T1000 (cell line): ENCODE results near the gene KAT5.
"Not testable (repeated sequence)": the region's sequence is repeated elsewhere in the genome, so short reads cannot be mapped to it uniquely, and the experiment has no call there.

Source experiments
- DNase-seq: peaks from one replicate; lab custom pipeline; 2025; ENCODE audit warnings: mixed read lengths; lab: John Stamatoyannopoulos, UW

The KAT5 gene

DNA sequence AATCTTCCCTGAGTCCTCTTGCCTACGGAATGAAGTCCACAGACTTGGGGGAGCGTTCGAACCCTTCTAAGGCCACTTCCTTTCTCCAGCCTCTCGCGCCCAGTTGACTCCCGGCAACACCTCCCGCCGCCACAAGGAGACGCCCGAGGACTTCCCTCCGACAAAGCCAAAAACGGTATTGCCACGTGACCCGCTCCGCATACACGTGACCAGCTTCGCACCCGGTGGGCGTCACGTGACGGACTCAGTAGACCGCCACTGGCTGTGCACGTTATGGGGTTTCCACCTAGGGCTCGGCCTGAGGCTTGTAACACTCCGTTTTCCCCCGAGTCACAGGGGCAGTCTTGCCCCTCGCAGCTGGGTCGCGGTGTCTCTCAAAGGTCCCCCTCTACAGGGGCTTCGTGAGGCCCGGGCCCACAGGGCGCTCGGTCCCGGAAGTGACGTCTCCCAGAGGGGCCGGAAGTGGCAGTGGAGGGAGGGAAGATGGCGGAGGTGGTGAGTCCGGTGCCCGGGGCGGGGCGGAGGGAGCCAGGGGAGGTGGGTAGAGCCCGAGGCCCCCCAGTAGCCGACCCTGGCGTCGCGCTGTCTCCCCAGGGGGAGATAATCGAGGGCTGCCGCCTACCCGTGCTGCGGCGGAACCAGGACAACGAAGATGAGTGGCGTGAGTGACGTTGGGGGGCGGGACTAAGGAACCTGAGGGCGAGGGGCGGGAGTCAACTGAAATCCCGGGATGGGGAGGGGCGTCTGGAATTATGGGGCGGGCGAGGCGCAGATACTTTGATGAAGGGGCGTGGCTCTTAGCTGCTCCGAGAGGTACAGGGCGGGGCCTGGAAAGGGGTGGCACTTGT is at the start of gene KAT5:
TSS of gene KAT5 (plus strand) at position 468 of the 848 bp plus-strand sequence. CDS start at position 484, 16 bp downstream.
- DNase-seq = peak; percentile 99

- DNase-seq = peak; percentile 96
These were observed 49.0 kb upstream of the KAT5 start, which contains the start of gene RELA for GRCh38 chr11:65662799-65663638. Gene RELA (minus strand): TSS chr11:65662916. CDS start chr11:65662832, 84 bp downstream.

DNA sequence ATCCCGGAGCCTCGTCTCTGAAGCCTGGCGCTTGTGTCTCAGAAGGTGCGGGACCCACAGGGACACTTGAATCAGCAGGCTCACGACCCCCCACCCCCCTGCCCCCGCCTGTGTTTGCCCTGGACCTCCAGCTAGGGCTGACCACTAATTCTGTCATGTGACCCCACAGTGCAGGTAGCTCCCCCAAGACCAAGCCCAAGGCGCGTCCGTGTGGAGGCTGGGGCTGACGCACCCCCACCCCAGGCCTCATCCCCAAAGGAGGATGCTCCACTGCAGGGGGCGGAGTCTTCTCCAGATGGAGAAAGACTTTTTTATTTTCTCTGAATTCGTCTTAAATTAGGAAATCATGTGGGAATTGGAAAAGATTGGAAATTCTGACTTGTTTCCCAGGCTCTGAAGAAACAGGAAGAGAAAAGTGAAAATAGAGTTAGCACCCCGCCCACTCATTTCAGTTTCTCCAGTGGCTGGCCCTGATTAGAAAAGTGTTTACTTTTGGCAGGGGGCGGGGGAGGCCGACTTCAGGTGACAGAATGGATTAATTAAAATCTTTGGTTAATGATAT is 48.3 kb upstream of the KAT5 start:
- DNase-seq = no peak

DNA sequence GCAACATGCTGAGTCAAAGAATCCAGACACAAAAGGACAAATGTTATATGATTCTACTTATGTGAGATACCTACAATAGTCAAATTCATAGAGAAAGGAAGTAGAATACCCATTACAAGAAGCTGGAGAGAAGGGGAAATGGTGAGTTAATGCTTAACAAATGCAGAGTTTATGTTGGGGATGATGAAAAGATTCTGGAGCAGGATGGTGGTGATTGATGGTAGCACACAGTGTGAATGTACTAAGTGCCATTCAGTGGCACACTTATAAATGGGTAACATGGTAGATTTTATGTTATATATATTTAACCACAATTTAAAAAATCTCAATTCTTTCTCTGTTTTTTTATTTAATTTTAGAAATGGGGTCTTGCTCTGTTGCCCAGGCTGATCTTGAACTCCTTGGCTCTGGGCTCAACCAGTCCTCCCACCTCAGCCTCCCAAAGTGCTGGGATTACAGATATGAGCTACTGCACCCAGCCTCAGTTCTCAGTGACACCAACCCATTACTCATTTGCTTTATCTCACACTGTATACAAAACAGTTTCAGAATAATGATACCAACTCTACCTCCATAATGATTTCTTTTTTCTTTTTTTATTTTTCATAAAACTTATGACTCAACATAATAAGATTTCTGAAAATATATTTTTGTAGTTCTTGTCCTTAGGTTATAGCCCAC is 39.7 kb upstream of the KAT5 start:
- no peak for DNase-seq

DNA sequence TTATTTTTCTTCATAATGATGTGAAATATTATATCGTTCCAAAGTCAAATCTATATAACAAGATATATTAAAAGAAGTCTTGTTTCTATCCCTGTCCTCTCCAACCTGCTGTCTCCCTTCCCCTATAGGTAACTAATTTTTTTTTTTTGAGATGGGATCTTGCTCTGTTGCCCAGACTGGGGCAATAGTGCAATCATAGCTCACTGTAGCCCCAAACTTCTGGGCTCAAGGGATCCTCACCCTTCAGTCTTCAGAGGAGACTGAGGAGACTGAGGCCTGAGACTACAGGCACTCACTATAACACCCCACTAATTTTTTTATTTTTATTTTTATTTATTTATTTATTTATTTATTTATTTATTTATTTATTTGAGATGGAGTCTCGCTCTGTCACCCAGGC is 39.1 kb upstream of the KAT5 start:
- DNase-seq = no peak

- no peak for DNase-seq
These were observed 31.8 kb upstream of the KAT5 start for GRCh38 chr11:65680192-65680743.

GRCh38 chr11:65683480-65683879 is 28.6 kb upstream of the KAT5 start:
- not testable (repeated sequence) for DNase-seq

DNA sequence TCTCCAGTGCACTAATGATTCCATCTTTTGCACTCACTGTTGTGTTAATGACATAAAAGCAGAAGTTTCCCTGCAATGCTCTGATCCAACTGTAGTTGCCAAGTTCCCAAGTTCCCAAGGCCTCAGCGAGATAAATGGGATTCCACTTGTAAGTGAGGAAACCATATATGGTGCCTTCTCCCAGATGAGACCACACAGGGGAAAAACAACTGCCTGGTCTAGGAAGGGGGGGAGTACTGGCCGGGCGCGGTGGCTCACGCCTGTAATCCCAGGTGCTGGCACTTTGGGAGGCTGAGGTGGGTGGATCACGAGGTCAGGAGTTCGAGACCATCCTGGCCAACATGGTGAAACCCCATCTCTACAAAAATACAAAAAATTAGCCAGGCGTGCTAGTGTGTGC is 26.1 kb upstream of the KAT5 start:
- no peak for DNase-seq

GRCh38 chr11:65691847-65692246 is 20.2 kb upstream of the KAT5 start:
- DNase-seq = not testable (repeated sequence)

GRCh38 chr11:65692367-65692766 is 19.7 kb upstream of the KAT5 start:
- no peak for DNase-seq

DNA sequence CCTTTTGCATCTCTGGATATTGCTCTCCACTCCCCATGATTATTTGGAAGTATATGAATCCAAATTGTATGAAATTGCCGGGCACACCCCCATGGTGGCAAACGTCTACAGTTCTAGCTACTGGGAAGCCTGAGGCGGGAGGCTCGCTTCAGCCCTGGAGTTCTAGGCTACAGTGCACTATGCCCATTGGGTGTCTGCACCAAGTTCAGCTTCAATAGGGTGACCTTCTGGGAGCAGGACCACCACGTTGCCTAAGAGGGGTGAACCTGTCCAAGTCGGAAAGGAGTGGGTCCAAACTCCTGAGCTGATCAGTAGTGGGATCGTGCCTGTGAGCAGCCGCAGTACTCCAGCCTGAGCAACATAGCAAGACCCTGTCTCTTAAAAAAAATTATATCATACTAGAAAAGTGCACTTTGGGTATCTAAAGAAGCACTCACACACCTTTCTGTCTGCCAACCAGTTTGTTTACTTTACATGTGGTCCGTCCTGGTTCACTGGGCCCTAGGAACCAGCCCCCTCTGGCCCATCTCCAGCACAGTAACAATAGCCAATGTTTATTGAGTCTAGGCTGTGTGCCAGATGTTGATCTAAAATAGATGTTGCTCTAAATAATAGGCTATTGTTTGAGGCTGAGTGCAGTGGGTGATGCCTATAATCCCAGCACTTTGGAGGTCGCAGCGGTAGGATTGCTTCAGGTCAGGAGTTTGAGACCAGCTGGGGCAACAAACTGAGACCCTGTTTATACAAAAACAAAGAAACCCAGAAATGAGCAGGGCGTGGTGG is 16.4 kb upstream of the KAT5 start:
- no peak for DNase-seq

DNA sequence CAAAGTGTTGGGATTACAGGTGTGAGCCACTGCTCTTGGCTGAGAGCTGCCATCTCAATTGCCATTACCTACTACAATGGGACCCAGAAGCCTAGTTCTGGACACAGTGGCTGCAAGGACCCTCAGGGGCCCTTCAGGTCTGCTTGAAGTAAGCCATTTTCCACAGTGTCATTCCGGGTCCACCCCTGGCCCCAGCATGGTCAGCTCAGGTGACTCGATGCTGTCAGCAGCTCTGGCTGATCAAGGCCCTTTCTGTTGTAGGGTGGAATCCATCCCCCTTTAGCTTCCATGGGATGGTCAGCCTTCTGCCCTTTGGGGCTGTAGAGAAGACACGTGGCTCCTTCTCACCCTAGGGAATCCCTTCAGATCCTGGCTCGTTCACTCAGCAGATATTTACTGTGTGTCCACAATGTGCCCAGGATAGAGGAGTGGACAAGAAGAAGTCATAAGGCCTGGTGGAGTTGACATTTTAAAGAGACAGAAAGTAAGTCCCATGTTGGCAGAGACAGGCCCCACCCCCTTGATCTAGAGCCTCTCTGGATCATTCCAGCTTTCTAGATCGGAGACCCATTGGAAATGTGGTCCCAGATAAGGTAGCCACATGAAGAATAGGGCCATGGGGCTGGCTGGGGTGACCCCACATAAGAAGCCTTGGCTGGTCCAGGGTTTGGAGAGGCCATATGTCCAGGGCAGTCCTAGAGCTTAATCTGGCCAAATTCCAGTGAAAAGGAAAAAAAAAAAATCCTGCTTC is 15.1 kb upstream of the KAT5 start:
- no peak for DNase-seq

- DNase-seq = no peak
These were observed 13.8 kb upstream of the KAT5 start for GRCh38 chr11:65698205-65698604.

DNA sequence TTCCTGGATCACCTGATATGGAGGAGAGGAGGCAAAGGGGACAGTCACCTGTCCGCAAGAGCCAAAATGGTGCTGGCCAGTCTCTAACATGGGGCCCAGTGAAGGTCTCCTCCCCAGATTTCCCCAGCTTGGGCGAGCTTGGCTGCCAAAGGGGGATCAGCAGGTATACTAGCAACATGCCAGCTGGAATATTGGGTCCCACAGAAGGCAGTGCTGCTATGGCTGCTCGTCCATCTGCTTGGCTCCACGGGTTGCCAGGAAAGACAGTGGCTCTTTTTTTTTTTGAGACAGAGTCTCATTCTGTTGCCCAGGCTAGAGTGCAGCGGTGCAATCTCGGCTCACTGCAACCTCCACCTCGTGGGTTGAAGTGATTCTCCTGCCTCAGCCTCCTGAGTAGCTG is 12.7 kb upstream of the KAT5 start:
- DNase-seq = no peak

DNA sequence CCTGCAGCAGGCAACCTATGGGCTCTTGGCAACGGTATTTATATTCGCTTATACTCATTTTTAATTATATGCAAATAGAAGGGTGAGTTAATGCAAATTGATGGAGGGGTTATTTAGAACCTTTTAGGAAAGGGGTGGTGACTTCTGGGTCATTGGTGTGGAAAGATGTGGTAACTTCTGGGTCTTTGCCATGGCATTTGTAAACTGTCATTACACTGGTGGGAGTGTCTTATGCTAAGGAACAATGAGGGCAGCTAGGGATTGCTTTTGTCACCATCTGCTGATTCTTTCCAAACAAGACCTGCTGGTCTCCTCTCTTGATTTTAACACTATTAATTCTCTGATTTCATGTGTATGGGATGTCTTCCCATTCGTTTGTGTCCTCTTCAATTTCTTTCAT is 11.7 kb upstream of the KAT5 start:
- no peak for DNase-seq

GRCh38 chr11:65701686-65702085 is 10.4 kb upstream of the KAT5 start:
- no peak for DNase-seq

- DNase-seq = no peak
These were observed 8.2 kb upstream of the KAT5 start for GRCh38 chr11:65703846-65704245.

GRCh38 chr11:65706303-65706763 is 5.7 kb upstream of the KAT5 start:
- DNase-seq = peak; percentile 58

GRCh38 chr11:65707002-65707401 is 5.0 kb upstream of the KAT5 start:
- DNase-seq = not testable (repeated sequence)

GRCh38 chr11:65708451-65708850 is 3.6 kb upstream of the KAT5 start:
- DNase-seq = no peak
